HEK293 (cell line): ENCODE data around the gene BRF1.

Source experiments
- CTCF ChIA-PET: fragments of 350-600 bp; formaldehyde crosslinking; extraction: SDS; loops from one replicate; lab custom pipeline; 2021; ENCODE audit warnings: antibody characterized with exemption; lab: Yijun Ruan, JAX
- POLR2A ChIA-PET: fragments of 300-600 bp; formaldehyde crosslinking; extraction: SDS; loops from one replicate; lab custom pipeline; 2020; ENCODE audit warnings: antibody characterized with exemption, inconsistent platforms; lab: Yijun Ruan, JAX
- H3K27ac ChIP-seq: fragments of 200-500 bp; sonication (Bioruptor generic); 2 replicates; pipeline ENCODE4 v1.5.1; 2014; ENCODE audit warnings: low read depth, low read length, control low read depth, inconsistent platforms; ENCODE audit errors: extremely low read depth
- H3K36me3 ChIP-seq, 2 experiments: fragments of 200-500 bp in 1 of 2; sonication (Bioruptor generic) in 1 of 2; 1 replicate in 1 of 2; 2 replicates in 1 of 2; pipeline ENCODE4 v1.5.1; 2014 to 2017; ENCODE audit warnings: inconsistent platforms in 2 of 2, low read length in 2 of 2; ENCODE audit not compliant: control insufficient read depth in 2 of 2, insufficient read depth in 1 of 2
- H3K4me1 ChIP-seq: fragments of 200-500 bp; sonication (Bioruptor generic); 2 replicates; pipeline ENCODE4 v1.5.1; 2014; ENCODE audit warnings: mild to moderate bottlenecking, low read length, inconsistent platforms; ENCODE audit not compliant: control insufficient read depth, insufficient read depth
- H3K4me3 ChIP-seq: 2 replicates; pipeline ENCODE4 v1.5.1; 2011; ENCODE audit warnings: low read depth, mild to moderate bottlenecking, control low read depth, low read length, moderate library complexity
- H3K9me3 ChIP-seq: fragments of 200-500 bp; sonication (Bioruptor generic); 2 replicates; pipeline ENCODE4 v1.5.1; 2014; ENCODE audit warnings: low read depth, low read length, inconsistent platforms; ENCODE audit not compliant: control insufficient read depth, insufficient read depth
- BCL11A ChIP-seq: fragments of 450-650 bp; formaldehyde crosslinking; IDR thresholded peaks from 2 replicates; pipeline ENCODE4 v1.5.1; 2016; ENCODE audit warnings: low read depth, missing biosample characterization, missing genetic modification characterization
- GLIS2 ChIP-seq: fragments of 450-650 bp; formaldehyde crosslinking; IDR thresholded peaks from 2 replicates; pipeline ENCODE4 v1.5.1; 2016; ENCODE audit warnings: missing biosample characterization, missing genetic modification characterization
- ZBTB21 ChIP-seq: fragments of 450-650 bp; formaldehyde crosslinking; IDR thresholded peaks from 2 replicates; pipeline ENCODE4 v1.5.1; 2017; ENCODE audit warnings: missing biosample characterization, missing genetic modification characterization
- ZFHX2 ChIP-seq: fragments of 450-650 bp; formaldehyde crosslinking; conservative IDR thresholded peaks from 2 replicates; pipeline ENCODE4 v1.5.1; 2016; ENCODE audit warnings: missing biosample characterization, missing genetic modification characterization
- ZNF10 ChIP-seq: fragments of 450-650 bp; formaldehyde crosslinking; IDR thresholded peaks from 2 replicates; pipeline ENCODE4 v1.5.1; 2017; ENCODE audit warnings: missing biosample characterization, missing genetic modification characterization
- ZNF184 ChIP-seq: fragments of 450-650 bp; IDR thresholded peaks from 2 replicates; pipeline ENCODE4 v1.5.1; 2018; ENCODE audit warnings: missing biosample characterization, mild to moderate bottlenecking, missing genetic modification characterization
- ZNF2 ChIP-seq: fragments of 450-650 bp; formaldehyde crosslinking; IDR thresholded peaks from 2 replicates; pipeline ENCODE4 v1.5.1; 2016; ENCODE audit warnings: missing biosample characterization, missing genetic modification characterization
- ZNF335 ChIP-seq: fragments of 450-650 bp; formaldehyde crosslinking; conservative IDR thresholded peaks from 2 replicates; pipeline ENCODE4 v1.5.1; 2016; ENCODE audit warnings: missing biosample characterization, missing genetic modification characterization
- ZNF423 ChIP-seq: fragments of 450-650 bp; formaldehyde crosslinking; IDR thresholded peaks from 2 replicates; pipeline ENCODE4 v1.5.1; 2016; ENCODE audit warnings: missing biosample characterization, missing genetic modification characterization
- ZNF558 ChIP-seq: fragments of 450-650 bp; formaldehyde crosslinking; IDR thresholded peaks from 2 replicates; pipeline ENCODE4 v1.5.1; 2016; ENCODE audit warnings: missing biosample characterization, missing genetic modification characterization
- ZNF664 ChIP-seq: fragments of 450-650 bp; formaldehyde crosslinking; IDR thresholded peaks from 2 replicates; pipeline ENCODE4 v1.5.1; 2016; ENCODE audit warnings: missing biosample characterization, missing genetic modification characterization
- TF ChIP-seq, protein P1 (sequence below): fragments of 450-650 bp; IDR thresholded peaks from 2 replicates; pipeline ENCODE4 v1.5.1; 2018; ENCODE audit warnings: missing biosample characterization, mild to moderate bottlenecking, missing genetic modification characterization
- TF ChIP-seq, protein P2 (sequence below): fragments of 450-650 bp; formaldehyde crosslinking; IDR thresholded peaks from 2 replicates; pipeline ENCODE4 v1.5.1; 2016; ENCODE audit warnings: missing biosample characterization, missing genetic modification characterization
- TF ChIP-seq, protein P3 (sequence below): fragments of 450-650 bp; formaldehyde crosslinking; IDR thresholded peaks from 2 replicates; pipeline ENCODE4 v1.5.1; 2016; ENCODE audit warnings: missing biosample characterization, missing genetic modification characterization
- TF ChIP-seq, protein P4 (sequence below): fragments of 450-650 bp; formaldehyde crosslinking; IDR thresholded peaks from 2 replicates; pipeline ENCODE4 v1.5.1; 2017; ENCODE audit warnings: missing biosample characterization, missing genetic modification characterization
- TF ChIP-seq, protein P5 (sequence below): fragments of 450-650 bp; formaldehyde crosslinking; IDR thresholded peaks from 2 replicates; pipeline ENCODE4 v1.5.1; 2016; ENCODE audit warnings: missing biosample characterization, missing genetic modification characterization

The BRF1 gene

DNA sequence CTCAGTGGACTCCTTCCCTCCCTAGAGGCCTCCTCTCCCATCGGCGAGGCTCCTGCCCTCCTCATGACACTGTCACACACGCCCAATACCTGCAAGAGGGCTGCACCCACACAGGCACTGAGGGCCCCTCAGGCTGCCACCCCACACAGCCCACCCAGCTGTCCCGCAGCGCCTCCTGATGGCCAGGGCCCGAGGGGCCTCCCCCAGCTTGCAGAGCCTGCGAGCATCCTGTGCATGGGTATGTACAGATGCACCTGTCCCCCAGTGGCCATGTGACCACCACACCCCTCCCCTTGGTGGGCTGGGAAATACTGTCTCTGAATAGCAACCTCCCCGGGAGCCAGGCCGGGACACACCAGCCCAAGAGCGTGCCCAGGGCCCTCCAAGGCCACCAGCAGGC, 100.7 kb downstream of the BRF1 start (continued):
- no peak for TF ChIP-seq ZNF423 (tag by site-specific recombination)
- TF ChIP-seq ZNF335 (tag by site-specific recombination), result no peak
- TF ChIP-seq, protein P1, sequence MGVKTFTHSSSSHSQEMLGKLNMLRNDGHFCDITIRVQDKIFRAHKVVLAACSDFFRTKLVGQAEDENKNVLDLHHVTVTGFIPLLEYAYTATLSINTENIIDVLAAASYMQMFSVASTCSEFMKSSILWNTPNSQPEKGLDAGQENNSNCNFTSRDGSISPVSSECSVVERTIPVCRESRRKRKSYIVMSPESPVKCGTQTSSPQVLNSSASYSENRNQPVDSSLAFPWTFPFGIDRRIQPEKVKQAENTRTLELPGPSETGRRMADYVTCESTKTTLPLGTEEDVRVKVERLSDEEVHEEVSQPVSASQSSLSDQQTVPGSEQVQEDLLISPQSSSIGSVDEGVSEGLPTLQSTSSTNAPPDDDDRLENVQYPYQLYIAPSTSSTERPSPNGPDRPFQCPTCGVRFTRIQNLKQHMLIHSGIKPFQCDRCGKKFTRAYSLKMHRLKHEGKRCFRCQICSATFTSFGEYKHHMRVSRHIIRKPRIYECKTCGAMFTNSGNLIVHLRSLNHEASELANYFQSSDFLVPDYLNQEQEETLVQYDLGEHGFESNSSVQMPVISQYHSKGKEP (tag by site-specific recombination), result 0 out of 2 replicates have a peak, but pooled peaks have one; percentile 64
- TF ChIP-seq ZFHX2, result peak; percentile 18; the same call in 1 of the 2 replicates
- TF ChIP-seq ZNF184 (tag by site-specific recombination), result no peak
- TF ChIP-seq GLIS2 (tag by site-specific recombination), result peak; percentile 59

DNA sequence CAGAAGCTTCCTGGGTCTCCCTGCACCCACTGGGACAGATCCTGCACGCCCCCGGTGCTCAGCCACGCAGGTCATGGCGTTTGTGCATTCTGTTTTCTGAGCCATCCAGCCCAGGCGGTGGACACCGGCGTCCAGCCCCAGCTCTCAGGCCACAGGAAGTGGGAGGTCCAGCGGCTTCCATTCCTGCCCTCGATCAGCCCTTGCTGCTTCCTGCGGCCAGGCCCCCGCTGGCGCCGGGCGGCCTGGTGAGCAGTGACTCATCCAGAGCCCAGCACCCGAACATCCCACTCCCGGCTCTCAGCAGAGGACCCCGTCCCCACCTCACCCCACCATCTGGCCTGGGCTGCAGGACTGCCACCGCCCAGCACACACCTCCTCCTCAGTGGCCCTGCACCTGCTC, 101.7 kb downstream of the BRF1 start:
- TF ChIP-seq ZBTB21 (tag by site-specific recombination) (no peak), ZFHX2 (0 out of 2 replicates have a peak, but pooled peaks have one; percentile 22)
- TF ChIP-seq, all 188 proteins: peak for 1
- CTCF ChIA-PET, result interaction anchor here (1.1 to 2.1 kb wide), 2 partner anchors 16 to 26 kb away, joined by 3 to 4 read pairs; no protein-coding TSS in a partner anchor
- Histone ChIP-seq H3K4me3 (no peak overlapping the region), H3K27ac (no peak overlapping the region), H3K9me3 (no peaks in the 10 kb centered on the region), H3K36me3 (no peaks in the 10 kb centered on the region), H3K4me1 (no peaks in the 10 kb centered on the region)
- POLR2A ChIA-PET, result no interaction called here

DNA sequence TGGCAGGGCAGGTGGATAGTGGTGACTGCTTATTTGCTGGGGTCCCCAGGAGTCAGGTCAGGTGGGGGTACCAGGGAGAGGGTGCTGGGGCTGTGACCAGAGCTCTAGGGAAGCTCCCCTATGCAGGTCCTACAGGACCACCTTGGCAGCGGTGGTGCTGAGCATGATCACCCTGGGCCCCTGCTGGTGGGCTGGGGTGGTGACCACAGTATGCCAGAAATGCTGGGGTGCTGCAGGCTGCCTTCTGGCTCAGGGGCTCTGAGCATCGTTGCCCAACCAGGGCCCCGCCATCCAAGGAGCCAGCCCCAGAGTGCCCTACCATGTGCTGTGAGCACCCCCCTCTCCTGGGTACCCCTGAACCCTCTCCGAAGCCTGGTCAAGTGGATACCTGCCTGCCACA, 102.2 kb downstream of the BRF1 start:
- ChIA-PET CTCF (interaction anchor here (2.1 kb wide), 1 partner anchor 26 kb away, joined by 4 read pairs; no protein-coding TSS in a partner anchor), POLR2A (no interaction called here)
- no peak overlapping the region for H3K27ac ChIP-seq
- H3K36me3 ChIP-seq, result no peaks in the 10 kb centered on the region
- no peak overlapping the region for H3K4me3 ChIP-seq
- H3K4me1 ChIP-seq, result no peaks in the 10 kb centered on the region
- no peaks in the 10 kb centered on the region for H3K9me3 ChIP-seq
- TF ChIP-seq ZNF10 (tag by site-specific recombination), result no peak

DNA sequence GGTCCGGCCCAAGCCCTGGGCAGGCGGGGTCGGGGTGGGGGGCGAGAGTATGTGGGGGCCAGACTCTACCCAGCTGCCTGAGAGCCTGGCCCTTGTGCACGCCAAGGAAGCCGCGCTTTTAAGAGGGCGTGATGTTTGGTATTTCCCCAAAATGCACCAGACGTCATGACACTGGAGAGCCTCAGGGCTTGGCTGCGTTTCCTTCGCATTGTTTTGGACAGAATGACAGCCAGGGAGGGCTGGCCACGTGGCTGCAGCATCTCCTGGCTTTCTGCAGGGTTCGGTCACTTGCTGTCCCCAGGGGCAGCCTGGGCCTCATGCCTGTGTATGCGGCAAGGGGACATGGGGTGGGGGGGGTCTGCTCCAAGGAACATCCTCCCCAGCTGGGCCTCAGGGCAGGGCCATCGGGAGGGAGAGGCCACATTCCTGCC, 103.6 kb downstream of the BRF1 start:
- H3K4me3 ChIP-seq, result no peak overlapping the region
- ChIA-PET POLR2A (no interaction called here), CTCF (interaction anchor here (2.1 kb wide), 1 partner anchor 27 kb away, joined by 4 read pairs; no protein-coding TSS in a partner anchor)
- H3K27ac ChIP-seq, result no peak overlapping the region
- H3K36me3 ChIP-seq, result no peaks in the 10 kb centered on the region
- H3K4me1 ChIP-seq, result no peaks in the 10 kb centered on the region
- H3K9me3 ChIP-seq, result no peaks in the 10 kb centered on the region
- TF ChIP-seq ZNF2 (tag by site-specific recombination), result no peak
- TF ChIP-seq, protein P2, sequence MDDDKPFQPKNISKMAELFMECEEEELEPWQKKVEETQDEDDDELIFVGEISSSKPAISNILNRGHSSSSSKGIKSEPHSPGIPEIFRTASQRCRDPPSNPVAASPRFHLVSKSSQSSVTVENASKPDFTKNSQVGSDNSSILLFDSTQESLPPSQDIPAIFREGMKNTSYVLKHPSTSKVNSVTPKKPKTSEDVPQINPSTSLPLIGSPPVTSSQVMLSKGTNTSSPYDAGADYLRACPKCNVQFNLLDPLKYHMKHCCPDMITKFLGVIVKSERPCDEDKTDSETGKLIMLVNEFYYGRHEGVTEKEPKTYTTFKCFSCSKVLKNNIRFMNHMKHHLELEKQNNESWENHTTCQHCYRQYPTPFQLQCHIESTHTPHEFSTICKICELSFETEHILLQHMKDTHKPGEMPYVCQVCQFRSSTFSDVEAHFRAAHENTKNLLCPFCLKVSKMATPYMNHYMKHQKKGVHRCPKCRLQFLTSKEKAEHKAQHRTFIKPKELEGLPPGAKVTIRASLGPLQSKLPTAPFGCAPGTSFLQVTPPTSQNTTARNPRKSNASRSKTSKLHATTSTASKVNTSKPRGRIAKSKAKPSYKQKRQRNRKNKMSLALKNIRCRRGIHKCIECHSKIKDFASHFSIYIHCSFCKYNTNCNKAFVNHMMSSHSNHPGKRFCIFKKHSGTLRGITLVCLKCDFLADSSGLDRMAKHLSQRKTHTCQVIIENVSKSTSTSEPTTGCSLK (tag by site-specific recombination), result no peak
- TF ChIP-seq, protein P3, sequence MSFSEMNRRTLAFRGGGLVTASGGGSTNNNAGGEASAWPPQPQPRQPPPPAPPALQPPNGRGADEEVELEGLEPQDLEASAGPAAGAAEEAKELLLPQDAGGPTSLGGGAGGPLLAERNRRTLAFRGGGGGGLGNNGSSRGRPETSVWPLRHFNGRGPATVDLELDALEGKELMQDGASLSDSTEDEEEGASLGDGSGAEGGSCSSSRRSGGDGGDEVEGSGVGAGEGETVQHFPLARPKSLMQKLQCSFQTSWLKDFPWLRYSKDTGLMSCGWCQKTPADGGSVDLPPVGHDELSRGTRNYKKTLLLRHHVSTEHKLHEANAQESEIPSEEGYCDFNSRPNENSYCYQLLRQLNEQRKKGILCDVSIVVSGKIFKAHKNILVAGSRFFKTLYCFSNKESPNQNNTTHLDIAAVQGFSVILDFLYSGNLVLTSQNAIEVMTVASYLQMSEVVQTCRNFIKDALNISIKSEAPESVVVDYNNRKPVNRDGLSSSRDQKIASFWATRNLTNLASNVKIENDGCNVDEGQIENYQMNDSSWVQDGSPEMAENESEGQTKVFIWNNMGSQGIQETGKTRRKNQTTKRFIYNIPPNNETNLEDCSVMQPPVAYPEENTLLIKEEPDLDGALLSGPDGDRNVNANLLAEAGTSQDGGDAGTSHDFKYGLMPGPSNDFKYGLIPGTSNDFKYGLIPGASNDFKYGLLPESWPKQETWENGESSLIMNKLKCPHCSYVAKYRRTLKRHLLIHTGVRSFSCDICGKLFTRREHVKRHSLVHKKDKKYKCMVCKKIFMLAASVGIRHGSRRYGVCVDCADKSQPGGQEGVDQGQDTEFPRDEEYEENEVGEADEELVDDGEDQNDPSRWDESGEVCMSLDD (tag by site-specific recombination), result no peak
- no peak for TF ChIP-seq GLIS2 (tag by site-specific recombination)
- TF ChIP-seq, protein P4, sequence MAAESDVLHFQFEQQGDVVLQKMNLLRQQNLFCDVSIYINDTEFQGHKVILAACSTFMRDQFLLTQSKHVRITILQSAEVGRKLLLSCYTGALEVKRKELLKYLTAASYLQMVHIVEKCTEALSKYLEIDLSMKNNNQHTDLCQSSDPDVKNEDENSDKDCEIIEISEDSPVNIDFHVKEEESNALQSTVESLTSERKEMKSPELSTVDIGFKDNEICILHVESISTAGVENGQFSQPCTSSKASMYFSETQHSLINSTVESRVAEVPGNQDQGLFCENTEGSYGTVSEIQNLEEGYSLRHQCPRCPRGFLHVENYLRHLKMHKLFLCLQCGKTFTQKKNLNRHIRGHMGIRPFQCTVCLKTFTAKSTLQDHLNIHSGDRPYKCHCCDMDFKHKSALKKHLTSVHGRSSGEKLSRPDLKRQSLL (tag by site-specific recombination), result no peak
- no peak for TF ChIP-seq ZNF558 (tag by site-specific recombination)
- no peak for TF ChIP-seq ZNF664 (tag by site-specific recombination)
- no peak for TF ChIP-seq BCL11A (tag by site-specific recombination)
- TF ChIP-seq, protein P5, sequence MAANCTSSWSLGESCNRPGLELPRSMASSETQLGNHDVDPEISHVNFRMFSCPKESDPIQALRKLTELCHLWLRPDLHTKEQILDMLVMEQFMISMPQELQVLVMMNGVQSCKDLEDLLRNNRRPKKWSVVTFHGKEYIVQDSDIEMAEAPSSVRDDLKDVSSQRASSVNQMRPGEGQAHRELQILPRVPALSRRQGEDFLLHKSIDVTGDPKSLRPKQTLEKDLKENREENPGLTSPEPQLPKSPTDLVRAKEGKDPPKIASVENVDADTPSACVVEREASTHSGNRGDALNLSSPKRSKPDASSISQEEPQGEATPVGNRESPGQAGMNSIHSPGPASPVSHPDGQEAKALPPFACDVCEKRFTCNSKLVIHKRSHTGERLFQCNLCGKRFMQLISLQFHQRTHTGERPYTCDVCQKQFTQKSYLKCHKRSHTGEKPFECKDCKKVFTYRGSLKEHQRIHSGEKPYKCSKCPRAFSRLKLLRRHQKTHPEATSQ (tag by site-specific recombination), result no peak
